GM18867 (cell line): ENCODE measurements around the gene CATSPERD.
"Not testable (repeated sequence)": the region's sequence is repeated elsewhere in the genome, so short reads cannot be mapped to it uniquely, and the experiment has no call there.

Source experiments
- ATAC-seq: cut with Tn5 transposase; IDR thresholded peaks from one replicate; pipeline ENCODE4 v1.9.1; 2021; ENCODE audit warnings: mild to moderate bottlenecking, moderate library complexity; ENCODE audit not compliant: unreplicated experiment

Gene CATSPERD

DNA sequence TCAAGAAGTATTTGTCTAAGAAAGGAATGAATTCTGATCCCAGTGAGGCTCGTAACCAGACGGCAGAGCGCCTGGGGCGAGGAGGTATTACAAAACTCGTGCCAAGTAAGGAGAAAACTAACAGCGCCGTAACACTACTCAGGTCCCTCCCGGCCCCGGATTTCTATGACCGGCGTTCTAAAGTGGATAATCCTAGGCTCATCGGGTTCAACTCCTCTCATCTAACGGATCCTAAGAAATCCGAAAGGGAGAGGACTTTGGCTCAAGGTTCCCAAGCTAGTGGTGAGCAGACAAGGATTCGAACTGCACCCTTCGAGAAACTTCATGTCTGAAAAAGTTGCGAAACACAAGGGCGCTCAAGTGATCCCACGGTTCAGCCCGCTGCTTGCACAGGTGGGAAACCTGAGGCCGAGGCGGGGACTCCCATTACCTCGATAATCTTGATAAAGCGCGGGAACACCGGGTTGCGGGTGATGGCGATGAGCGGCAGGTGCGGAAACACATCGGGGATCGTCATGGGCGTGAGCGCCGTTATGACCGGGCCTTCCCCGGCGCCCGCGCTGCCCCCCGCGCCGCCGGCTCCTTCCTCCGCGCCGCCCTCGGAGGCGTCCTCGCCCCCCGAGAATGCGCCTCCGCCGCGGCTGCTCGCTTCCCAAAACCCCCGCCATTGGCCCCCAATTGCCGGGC is 1.0 kb upstream of the CATSPERD start:
- no peak for ATAC-seq

DNA sequence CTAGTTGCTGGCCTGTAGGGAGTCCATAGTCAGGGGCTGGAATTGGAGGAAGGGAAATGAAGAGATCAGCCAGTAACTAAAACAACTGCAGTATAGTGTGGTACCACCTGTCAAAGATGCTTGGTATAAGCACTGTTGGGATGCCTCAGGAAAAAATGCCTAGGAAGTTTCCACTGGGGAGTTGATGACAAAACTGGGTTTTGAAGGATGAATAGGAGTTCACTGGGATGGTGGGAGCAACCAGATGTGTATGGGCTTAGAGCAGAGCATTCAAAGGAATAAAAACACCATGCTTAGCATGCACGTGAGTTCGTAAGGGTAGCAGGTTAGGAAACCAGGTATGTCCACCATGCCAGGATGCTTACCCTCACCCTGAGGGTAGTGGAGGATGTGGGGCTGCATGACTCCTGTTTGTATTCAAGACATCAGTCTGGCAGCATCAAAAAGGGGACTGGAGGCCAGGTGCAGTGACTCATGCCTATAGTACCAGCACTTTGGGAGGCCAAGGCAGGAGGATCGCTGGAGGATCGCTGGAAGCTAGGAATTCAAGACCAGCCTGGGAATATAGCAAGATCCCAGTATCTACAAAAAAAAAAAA is 7.1 kb downstream of the CATSPERD start:
- no peak for ATAC-seq

DNA sequence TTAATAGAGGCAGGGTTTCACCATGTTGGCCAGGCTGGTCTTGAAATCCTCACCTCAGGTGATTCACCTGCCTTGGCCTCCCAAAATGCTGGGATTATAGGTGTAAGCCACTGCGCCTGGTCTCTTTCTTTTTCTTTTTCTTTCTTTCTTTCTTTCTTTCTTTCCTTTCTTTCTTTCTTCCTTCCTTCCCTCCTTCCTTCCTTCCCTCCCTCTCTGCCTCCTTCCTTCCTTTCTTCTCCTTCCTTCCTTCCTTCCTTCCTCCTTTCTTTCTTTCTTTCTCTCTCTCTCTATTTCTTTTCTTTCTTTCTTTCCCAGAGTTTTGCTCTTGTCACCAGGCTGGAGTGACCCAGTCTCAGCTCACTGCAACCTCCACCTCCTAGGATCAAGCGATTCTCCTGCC is 12.7 kb downstream of the CATSPERD start:
- ATAC-seq = not testable (repeated sequence)

DNA sequence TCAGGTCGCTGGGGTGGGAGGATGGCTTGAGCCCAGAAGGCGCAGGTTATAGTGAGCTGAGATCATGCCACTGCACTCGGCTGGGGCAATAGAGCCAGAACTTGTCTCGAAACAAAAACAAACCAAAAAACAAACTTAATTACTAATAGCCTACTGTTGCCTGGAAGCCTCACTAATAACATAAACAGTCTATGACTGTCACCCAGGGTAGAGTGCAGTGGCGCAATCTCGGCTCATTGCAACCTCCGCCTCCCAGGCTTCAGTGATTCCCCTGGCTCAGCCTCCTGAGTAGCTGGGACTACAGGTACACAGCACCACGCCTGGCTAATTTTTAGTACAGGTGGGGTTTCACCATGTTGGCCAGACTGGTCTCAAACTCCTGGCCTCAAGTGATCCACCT is 18.0 kb downstream of the CATSPERD start:
- ATAC-seq = no peak

DNA sequence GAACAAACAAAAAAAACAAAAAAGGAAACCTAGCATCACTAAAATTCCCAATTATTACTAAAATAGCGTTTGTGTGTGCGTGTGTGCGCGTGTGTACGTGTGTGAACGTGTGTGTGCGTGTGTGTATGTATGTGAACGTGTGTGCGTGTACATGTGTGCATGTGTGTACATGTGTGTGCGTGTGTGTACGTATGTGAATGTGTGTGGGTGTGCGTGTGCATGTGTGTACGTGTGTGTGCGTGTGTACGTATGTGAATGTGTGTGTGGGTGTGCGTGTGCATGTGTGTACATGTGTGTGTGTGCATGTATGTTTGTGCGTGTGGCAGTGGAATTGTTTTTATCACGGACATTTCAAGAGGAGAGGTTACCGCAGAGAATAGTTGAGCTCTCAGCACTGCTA is 21.6 kb downstream of the CATSPERD start:
- ATAC-seq = no peak

DNA sequence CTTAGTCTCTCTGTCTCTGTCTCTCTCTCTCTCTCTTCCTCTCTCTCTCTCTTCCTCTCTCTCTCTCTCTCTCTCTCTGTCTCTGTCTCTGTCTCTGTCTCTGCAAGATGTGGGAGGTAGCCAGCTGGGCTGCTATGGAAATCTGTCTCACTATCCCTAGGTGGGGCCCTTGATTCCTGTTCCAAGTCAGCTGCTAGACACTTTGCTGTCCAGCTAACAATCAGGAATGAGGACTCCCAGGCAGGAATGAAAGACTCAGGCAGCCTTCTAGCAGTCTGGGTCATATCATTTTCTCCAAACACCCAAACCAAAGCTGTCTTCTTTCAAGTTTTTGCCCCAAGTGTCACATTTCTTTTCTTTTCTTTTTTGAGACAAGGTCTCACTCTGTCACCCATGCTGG is 23.2 kb downstream of the CATSPERD start:
- no peak for ATAC-seq

DNA sequence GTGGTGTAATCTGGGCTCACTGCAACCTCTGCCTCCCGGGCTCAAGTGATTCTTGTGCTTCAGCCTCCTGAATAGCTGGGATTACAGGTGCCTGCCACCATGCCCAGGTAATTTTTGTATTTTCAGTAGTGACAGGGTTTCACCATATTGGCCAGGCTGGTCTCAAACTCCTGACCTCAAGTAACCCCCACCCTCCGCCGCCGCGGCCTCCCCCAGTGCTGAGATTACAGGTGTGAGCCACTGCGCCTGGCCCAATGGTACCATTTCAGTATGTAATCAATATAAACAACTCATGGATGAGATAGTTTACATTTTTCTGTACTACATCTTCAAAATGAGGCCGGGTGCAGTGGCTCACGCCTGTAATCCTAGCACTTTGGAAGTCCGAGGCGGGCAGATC is 24.6 kb downstream of the CATSPERD start:
- not testable (repeated sequence) for ATAC-seq

DNA sequence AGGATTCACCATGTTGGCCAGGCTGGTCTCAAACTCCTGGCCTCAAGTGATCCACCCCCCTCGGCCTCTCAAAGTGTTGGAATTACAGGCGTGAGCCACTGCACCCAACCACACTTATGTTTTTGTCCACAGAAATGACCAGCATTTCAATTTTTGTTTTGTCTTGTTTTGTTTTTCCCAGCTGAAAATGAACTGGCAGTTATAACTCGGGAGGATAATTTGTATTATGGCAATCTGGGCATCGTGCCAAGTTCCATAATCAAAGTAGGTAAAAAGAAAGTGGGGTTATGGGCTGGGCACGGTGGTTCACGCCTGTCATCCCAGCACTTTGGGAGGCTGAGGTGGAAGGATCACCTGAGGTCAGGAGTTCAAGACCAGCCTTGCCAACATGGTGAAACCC is 28.5 kb downstream of the CATSPERD start:
- not testable (repeated sequence) for ATAC-seq

DNA sequence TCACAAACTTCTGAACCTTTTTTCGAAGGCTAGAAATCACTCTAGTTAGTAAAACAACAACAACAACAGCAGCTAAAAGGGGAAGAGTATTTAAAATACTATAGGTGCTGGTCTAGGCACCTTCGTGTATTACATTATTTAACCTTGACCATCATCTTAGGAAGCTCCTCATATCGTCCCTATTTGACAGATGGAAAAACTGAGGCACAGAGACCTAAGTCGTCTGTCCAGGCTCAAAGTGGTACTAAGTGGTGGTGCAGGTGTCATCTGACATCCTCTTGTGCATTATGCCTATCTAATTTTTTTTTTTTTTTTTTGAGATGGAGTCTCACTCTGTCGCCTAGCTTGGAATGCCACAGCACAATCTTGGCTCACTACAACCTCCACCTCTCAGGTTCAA is 29.1 kb downstream of the CATSPERD start:
- no peak for ATAC-seq

DNA sequence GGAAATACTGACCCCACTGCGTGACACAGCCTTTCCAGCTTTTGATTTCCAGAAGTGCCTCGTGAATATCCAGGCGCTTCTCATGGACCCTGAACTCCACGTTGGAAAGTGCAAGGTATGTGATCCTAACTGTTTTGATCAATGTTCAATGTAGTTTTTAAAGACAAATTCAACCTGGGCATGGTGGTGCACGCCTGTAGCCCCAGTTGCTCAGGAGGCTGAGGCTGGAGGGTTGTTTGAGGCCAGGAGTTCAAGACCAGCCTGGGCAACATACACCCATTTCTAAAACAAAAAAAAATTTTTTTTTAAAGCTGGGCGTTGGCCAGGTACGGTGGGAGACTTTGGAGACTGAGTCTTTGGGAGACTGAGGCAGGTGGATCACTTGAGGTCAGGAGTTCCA is 31.3 kb downstream of the CATSPERD start:
- ATAC-seq = no peak

DNA sequence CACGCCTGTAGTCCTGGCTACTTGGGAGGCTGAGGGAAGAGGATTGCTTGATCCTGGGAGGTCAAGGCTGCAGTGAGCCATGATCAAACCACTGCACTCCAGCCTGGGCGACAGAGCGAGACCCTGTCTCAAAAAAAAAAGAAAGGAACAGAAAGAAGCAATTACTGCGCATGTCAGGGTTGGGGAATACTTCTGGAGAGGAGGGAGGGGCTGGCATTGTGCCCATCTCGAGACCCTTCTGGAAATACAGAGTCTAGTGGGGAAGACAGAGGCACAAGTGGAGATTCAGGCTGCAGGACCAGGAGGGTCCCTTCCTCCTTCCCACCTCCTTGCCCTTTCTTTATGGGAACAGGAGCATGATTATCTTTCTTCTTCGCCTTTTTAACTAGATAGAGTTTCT is 33.3 kb downstream of the CATSPERD start:
- no peak for ATAC-seq

DNA sequence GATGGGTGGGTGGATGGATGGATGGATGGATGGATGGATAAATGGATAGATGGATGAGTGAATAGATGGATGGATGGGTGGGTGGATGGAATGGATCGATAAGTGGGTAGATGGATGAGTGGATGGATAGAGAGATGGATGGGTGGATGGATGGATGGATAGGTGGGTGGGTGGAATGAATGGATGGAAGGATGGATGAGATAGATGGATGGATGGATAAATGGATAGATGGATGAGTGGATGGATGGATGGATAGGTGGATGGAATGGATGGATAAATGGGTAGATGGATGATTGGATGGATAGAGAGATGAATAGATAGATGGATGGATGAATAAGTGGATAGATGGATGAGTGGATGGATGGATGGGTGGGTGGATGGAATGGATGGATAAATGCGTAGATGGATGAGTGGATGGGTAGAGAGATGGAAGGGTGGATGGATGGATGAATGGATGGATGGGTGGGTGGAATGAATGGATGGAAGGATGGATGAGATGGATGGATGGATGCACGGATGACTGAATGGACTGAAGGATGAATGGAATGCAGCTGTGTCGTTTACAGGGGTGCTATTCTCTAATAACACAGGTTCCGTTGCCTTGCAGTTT is 42.3 kb downstream of the CATSPERD start:
- ATAC-seq = no peak

DNA sequence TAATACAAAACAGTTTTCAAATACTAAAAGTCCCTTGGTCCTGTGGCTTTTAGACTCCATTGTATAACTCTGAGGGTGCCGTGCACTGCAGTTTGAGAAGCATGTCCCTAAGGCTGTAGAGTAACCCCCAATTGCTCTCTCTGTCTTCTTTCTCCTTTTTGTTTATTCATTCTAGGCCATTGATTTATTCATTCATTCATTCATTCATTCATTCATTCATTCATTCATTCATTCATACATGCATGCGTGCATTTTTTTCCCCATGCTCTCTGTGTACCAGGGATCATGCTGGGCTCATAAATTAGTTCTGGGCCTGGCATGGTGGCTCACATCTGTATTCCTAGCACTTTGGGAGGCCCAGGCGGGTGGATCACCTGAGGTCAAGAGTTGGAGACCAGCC is 44.8 kb downstream of the CATSPERD start:
- no peak for ATAC-seq

DNA sequence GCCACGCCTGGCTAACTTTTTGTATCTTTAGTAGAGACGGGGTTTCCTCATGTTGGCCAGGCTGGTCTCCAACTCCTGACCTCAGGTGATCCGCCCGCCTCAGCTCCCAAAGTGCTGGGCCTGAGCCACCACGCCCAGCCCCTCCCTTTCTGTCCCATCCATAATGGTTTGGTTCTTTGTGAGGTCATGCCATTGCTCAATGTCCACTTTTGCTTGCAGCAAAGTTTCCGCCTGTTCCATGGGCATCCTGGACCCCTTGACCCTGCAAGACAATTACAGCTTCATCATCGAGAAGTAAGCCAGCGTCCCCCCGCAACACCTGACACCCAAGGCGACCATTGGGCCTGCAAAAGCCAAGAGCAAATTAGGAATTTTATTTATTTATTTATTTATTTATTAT is 47.5 kb downstream of the CATSPERD start:
- ATAC-seq = no peak

DNA sequence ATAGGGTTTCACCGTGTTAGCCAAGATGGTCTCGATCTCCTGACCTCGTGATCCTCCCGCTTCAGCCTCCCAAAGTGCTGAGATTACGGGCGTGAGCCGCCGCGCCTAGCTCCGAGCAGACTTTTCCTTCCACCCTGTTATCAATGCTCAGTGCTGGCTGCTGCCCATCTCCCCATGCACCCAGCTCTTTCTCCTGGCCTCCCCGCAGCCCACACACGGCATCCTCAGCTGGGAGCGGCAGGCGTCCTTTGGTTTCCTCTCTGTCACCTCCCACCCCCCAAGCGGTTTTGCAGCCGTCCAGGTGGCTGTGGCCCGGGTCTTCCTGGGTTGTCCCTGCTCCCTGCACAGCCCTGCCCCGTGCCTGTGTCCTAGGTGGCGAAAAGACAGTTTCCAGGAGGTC is 52.0 kb downstream of the CATSPERD start:
- no peak for ATAC-seq

DNA sequence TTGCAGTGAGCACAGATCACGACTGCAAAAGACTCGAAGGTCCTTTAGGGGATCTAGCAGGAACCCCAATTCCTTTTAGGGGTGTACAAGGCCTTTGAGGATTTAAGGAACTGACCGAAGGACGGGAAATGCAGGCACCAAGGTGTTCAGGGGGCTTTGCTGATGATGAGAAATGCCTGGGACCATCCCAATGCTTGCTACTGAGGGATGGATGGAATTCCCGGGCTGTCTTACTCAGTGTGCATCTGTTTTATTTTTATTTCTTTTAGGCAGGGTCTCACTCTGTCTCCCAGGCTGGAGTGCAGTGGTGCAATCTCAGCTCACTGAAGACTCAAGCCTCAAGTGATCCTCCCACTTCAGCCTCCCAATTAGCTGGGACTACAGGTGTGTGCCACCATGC is 52.8 kb downstream of the CATSPERD start:
- no peak for ATAC-seq

DNA sequence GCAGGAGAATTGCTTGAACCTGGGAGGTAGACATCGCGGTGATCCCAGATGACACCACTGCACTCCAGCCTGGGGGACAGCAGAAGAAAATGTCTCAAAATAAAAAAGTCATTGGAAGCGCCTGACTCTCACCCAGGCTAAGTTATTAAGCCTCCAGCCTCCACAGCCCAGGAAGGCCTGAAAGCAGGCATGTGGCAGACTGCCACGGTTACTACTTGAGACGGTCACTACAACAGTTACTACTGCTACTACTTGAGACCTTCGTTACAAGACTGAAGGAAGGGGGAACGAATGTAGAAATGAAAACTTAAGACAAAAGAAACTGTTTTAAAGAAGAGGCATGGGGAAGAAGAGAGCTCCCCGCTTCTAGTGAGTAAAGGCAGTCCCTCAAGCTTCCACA is 54.5 kb downstream of the CATSPERD start:
- no peak for ATAC-seq

DNA sequence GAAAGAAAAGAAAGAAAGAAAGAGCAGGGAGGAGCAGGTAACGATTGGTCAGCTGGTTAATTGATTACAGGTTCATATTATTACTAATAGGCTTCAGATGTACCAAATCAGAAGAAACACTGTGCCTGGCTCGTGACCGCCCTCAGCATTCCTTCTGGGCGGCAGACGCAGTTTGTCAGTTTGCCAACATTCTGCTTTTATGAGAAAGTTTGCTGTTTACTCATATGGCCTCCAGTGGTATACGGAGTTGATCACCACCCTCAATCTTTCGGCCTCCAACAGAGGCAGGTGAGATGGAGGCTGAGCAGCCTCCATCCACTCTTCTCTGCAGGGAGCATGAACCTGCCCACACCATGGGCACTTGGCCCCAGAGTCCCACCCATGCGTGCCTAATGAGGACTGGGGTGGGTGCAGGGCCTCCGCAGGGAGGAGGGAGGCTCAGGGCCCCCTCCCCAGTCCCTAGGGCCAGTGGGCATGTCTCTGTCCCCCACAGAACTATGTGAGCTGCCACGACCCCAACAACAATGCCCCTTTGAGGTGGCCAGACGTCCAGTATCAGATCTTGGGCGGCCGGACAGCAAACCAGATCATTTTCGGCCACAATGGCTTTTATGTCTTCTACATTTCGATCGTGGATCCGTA is 55.4 kb downstream of the CATSPERD start:
- ATAC-seq = no peak

DNA sequence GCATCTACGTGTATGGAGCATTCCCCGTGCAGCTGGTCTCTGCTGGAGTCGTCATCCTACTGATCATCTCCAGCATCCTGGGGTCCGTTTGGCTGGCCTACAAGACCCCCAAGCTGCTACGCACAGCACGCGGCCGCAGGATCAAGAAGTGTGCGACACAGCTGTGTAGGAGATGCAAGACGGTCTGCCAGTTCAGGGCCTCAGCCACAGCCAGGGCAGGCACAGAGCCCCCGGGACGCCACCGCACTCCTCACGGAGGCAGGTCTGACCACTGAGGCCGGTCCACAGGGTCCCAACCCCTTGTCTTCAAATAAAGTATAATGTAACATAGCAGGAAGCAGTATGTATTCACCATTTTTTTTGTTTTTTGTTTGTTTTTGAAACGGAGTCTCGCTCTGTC is 58.0 kb downstream of the CATSPERD start:
- no peak for ATAC-seq

DNA sequence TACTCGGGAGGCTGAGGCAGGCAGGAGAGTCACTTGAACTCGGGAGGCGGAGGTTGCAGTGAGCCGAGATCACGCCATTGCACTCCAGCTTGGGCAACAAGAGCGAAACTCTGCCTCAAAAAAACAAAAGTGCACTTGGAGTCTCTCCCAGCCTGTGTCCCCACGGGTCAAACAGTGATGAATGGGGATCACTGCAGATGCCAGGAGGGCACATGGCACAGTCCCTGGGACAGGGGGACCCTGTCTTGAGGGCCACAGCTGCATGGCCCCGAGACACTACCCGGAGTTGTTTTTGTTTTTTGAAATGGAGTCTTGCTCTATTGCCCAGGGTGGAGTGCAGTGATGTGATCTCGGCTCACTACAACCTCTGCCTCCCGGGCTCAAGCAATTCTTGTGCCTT is 60.5 kb downstream of the CATSPERD start:
- not testable (repeated sequence) for ATAC-seq

DNA sequence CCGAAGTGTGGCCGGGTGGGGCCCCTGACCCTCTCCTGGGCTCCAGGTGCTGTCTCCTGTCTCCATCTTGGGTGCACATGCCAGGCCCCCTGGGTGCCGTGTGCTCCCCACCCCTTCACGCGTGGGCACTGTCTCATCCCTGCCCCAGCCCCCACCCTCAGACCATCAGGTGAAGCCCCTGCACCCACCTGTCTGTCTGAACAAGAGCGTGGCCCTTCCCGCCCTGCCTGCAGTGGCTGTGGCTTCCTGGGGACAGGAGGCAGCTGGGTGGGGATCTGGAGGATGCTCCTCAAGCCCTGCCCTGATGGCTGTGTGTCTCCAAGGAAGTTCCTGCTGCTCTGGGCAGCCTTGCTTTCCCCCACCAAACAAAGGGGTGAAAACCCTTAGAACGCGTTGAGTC is 61.9 kb downstream of the CATSPERD start:
- no peak for ATAC-seq
